Naive B cell (primary cell): ENCODE results near the gene PHLDA2. TPM values are rescaled to one million over a fixed set of nuclear protein-coding genes. Genes with fewer than 3 reads are reported as not detected.
A peak's percentile ranks its signal among the peaks of the same experiment; 100 is the strongest.

ENCODE experiments used
- ATAC-seq, 2 donors: fragments of 150-1000 bp; cut with Tn5 transposase; 2 replicates each; pipeline ENCODE4 v1.10.0; 2021; ENCODE audit warnings: low read depth in 2 of 2, mild to moderate bottlenecking in 2 of 2, moderate library complexity in 2 of 2
- DNase-seq: peaks from one replicate; pipeline ENCODE4 v3.0.0; 2022
- H3K27ac Mint-ChIP-seq, 6 donors: one replicate each; pipeline ENCODE4 v1.8.0; 2020 to 2022; ENCODE audit warnings: mild to moderate bottlenecking in 6 of 6, mixed read lengths in 6 of 6, moderate library complexity in 5 of 6, inconsistent platforms in 2 of 6
- H3K27me3 Mint-ChIP-seq, 3 donors: one replicate each; pipeline ENCODE4 v1.8.0; 2021 to 2022; ENCODE audit warnings: mixed read lengths in 3 of 3, mild to moderate bottlenecking in 1 of 3
- H3K36me3 Mint-ChIP-seq, 2 donors: one replicate each; pipeline ENCODE4 v1.8.0; 2020 to 2022; ENCODE audit warnings: mixed read lengths in 2 of 2, inconsistent platforms in 1 of 2, mild to moderate bottlenecking in 1 of 2
- H3K4me1 Mint-ChIP-seq, 3 donors: one replicate each; pipeline ENCODE4 v1.8.0; 2020 to 2022; ENCODE audit warnings: mixed read lengths in 3 of 3, inconsistent platforms in 1 of 3, mild to moderate bottlenecking in 1 of 3, moderate library complexity in 1 of 3
- H3K4me3 Mint-ChIP-seq, 8 donors: one replicate each; pipeline ENCODE4 v1.8.0; 2020 to 2022; ENCODE audit warnings: mild to moderate bottlenecking in 8 of 8, mixed read lengths in 8 of 8, moderate library complexity in 8 of 8, inconsistent platforms in 2 of 8
- H3K9me3 Mint-ChIP-seq, 7 donors: one replicate each; pipeline ENCODE4 v1.8.0; 2020 to 2022; ENCODE audit warnings: mixed read lengths in 7 of 7, mild to moderate bottlenecking in 5 of 7, inconsistent platforms in 2 of 7, moderate library complexity in 1 of 7
- polyA plus RNA-seq, 6 donors: library from polyadenylated mRNA; unstranded; fragments of 300-500 nt; fragmentation: Illumina TruSeq; gene quantifications; one replicate each; pipeline ENCODE4 v1.2.3, GENCODE V29; 2021; ENCODE audit warnings: low read depth in 6 of 6

Gene PHLDA2
- polyA plus RNA-seq, 6 donors from 2014 or later: not detected

GRCh38 chr11:2955906-2956476 is 26.8 kb upstream of the PHLDA2 start:
- H3K4me3 Mint-ChIP-seq: no peak overlapping the region
- H3K27ac Mint-ChIP-seq: peak overlapping the region in 1 of 6 donors; percentile 13
- H3K4me1 Mint-ChIP-seq: peaks cover 2 to 3% (median 2%) of the 10 kb centered on the region in 3 donors
- DNase-seq (no peak), ATAC-seq (no peak)
- H3K27me3 Mint-ChIP-seq: no peaks in the 10 kb centered on the region
- peaks cover 9 to 27% of the 10 kb centered on the region in 2 donors for H3K36me3 Mint-ChIP-seq
- H3K9me3 Mint-ChIP-seq: no peaks in the 10 kb centered on the region

GRCh38 chr11:2954263-2954662 is 25.0 kb upstream of the PHLDA2 start:
- Mint-ChIP-seq H3K27ac (no peak overlapping the region), H3K27me3 (no peaks in the 10 kb centered on the region), H3K4me3 (no peak overlapping the region), H3K4me1 (no peaks in the 10 kb centered on the region), H3K36me3 (peaks cover 21 to 26% of the 10 kb centered on the region in 2 donors), H3K9me3 (no peaks in the 10 kb centered on the region)
- DNase-seq: no peak
- ATAC-seq: no peak

- ATAC-seq (no peak), DNase-seq (no peak)
- H3K27ac Mint-ChIP-seq: no peak overlapping the region
- H3K4me1 Mint-ChIP-seq: no peaks in the 10 kb centered on the region
- H3K4me3 Mint-ChIP-seq: no peak overlapping the region
- H3K36me3 Mint-ChIP-seq: peaks cover 16 to 26% of the 10 kb centered on the region in 2 donors
- H3K27me3 Mint-ChIP-seq: no peaks in the 10 kb centered on the region
- H3K9me3 Mint-ChIP-seq: no peaks in the 10 kb centered on the region
These were observed 23.1 kb upstream of the PHLDA2 start for GRCh38 chr11:2952290-2952689.

GRCh38 chr11:2951231-2952110 is 22.3 kb upstream of the PHLDA2 start:
- DNase-seq (no peak), ATAC-seq (no peak)
- Mint-ChIP-seq H3K4me1 (peaks cover 0 to 5% (median 0%) of the 10 kb centered on the region in 3 donors), H3K27me3 (no peaks in the 10 kb centered on the region), H3K27ac (peak overlapping the region in 1 of 6 donors; percentile 11), H3K36me3 (peaks cover 12 to 20% of the 10 kb centered on the region in 2 donors), H3K9me3 (no peaks in the 10 kb centered on the region), H3K4me3 (no peak overlapping the region)

GRCh38 chr11:2950825-2951224 is 21.6 kb upstream of the PHLDA2 start:
- H3K36me3 Mint-ChIP-seq: peaks cover 12 to 18% of the 10 kb centered on the region in 2 donors
- H3K27ac Mint-ChIP-seq: no peak overlapping the region
- H3K4me3 Mint-ChIP-seq: no peak overlapping the region
- DNase-seq (no peak), ATAC-seq (no peak)
- no peaks in the 10 kb centered on the region for H3K27me3 Mint-ChIP-seq
- H3K9me3 Mint-ChIP-seq: no peaks in the 10 kb centered on the region
- peaks cover 5 to 11% (median 6%) of the 10 kb centered on the region in 3 donors for H3K4me1 Mint-ChIP-seq

GRCh38 chr11:2949920-2950319 is 20.7 kb upstream of the PHLDA2 start:
- Mint-ChIP-seq H3K36me3 (peaks cover 12 to 18% of the 10 kb centered on the region in 2 donors), H3K9me3 (no peaks in the 10 kb centered on the region), H3K27me3 (no peaks in the 10 kb centered on the region), H3K27ac (no peak overlapping the region), H3K4me1 (peaks cover 6 to 19% (median 15%) of the 10 kb centered on the region in 3 donors), H3K4me3 (no peak overlapping the region)
- DNase-seq (no peak), ATAC-seq (no peak)

- peaks cover 9 to 19% (median 16%) of the 10 kb centered on the region in 3 donors for H3K4me1 Mint-ChIP-seq
- no peak overlapping the region for H3K4me3 Mint-ChIP-seq
- peak overlapping the region in 2 of 6 donors; percentile 38 to 72 for H3K27ac Mint-ChIP-seq
- H3K9me3 Mint-ChIP-seq: no peaks in the 10 kb centered on the region
- no peaks in the 10 kb centered on the region for H3K27me3 Mint-ChIP-seq
- no peak for DNase-seq
- ATAC-seq: no peak
- H3K36me3 Mint-ChIP-seq: peaks cover 4 to 18% of the 10 kb centered on the region in 2 donors
These were observed 18.5 kb upstream of the PHLDA2 start for GRCh38 chr11:2947744-2948143.

GRCh38 chr11:2945757-2946287 is 16.6 kb upstream of the PHLDA2 start:
- no peaks in the 10 kb centered on the region for H3K9me3 Mint-ChIP-seq
- H3K4me1 Mint-ChIP-seq: peaks cover 9 to 19% (median 16%) of the 10 kb centered on the region in 3 donors
- ATAC-seq: no peak
- H3K27me3 Mint-ChIP-seq: no peaks in the 10 kb centered on the region
- peak overlapping the region in 2 of 8 donors; percentile 22 to 45 for H3K4me3 Mint-ChIP-seq
- no peak for DNase-seq
- peaks cover 4 to 18% of the 10 kb centered on the region in 2 donors for H3K36me3 Mint-ChIP-seq
- peak overlapping the region in 5 of 6 donors; percentile 45 to 82 (median 70) for H3K27ac Mint-ChIP-seq

- DNase-seq: no peak
- H3K36me3 Mint-ChIP-seq: peaks cover 2 to 14% of the 10 kb centered on the region in 2 donors
- peaks cover 9 to 19% (median 16%) of the 10 kb centered on the region in 3 donors for H3K4me1 Mint-ChIP-seq
These were observed 16.0 kb upstream of the PHLDA2 start for GRCh38 chr11:2945031-2945756.

GRCh38 chr11:2944530-2944929 is 15.3 kb upstream of the PHLDA2 start:
- Mint-ChIP-seq H3K27ac (peak overlapping the region in 1 of 6 donors; percentile 49), H3K4me3 (peak overlapping the region in 1 of 8 donors; percentile 40), H3K4me1 (peaks cover 9 to 19% (median 16%) of the 10 kb centered on the region in 3 donors), H3K9me3 (peaks cover 0 to 4% (median 0%) of the 10 kb centered on the region in 7 donors), H3K36me3 (peaks cover 0 to 7% of the 10 kb centered on the region in 2 donors), H3K27me3 (no peaks in the 10 kb centered on the region)
- ATAC-seq (no peak), DNase-seq (no peak)

More at GRCh38 chr11:2945031-2945756, 16.0 kb upstream of the PHLDA2 start:
- no peaks in the 10 kb centered on the region for H3K9me3 Mint-ChIP-seq
- peak; percentile 28 to 39 for ATAC-seq
- H3K4me3 Mint-ChIP-seq: peak overlapping the region in 3 of 8 donors; percentile 9 to 65 (median 29)
- no peaks in the 10 kb centered on the region for H3K27me3 Mint-ChIP-seq
- peak overlapping the region; percentile 19 to 76 (median 47) for H3K27ac Mint-ChIP-seq

- no peak for DNase-seq
- Mint-ChIP-seq H3K36me3 (peaks cover 0 to 3% of the 10 kb centered on the region in 2 donors), H3K4me1 (peaks cover 9 to 19% (median 16%) of the 10 kb centered on the region in 3 donors), H3K27me3 (no peaks in the 10 kb centered on the region), H3K4me3 (peak overlapping the region in 1 of 8 donors; percentile 15), H3K27ac (peak overlapping the region in 1 of 6 donors; percentile 15), H3K9me3 (peaks cover under 1 to 9% (median 4%) of the 10 kb centered on the region in 7 donors)
- ATAC-seq: no peak
These were observed 14.5 kb upstream of the PHLDA2 start for GRCh38 chr11:2943711-2944118.

GRCh38 chr11:2942872-2943710 is 13.9 kb upstream of the PHLDA2 start:
- DNase-seq (no peak), ATAC-seq (no peak)
- Mint-ChIP-seq H3K27me3 (no peaks in the 10 kb centered on the region), H3K4me3 (peak overlapping the region in 1 of 8 donors; percentile 15), H3K27ac (peak overlapping the region in 1 of 6 donors; percentile 66), H3K4me1 (peaks cover 9 to 19% (median 16%) of the 10 kb centered on the region in 3 donors), H3K36me3 (peaks cover 0 to 10% of the 10 kb centered on the region in 2 donors), H3K9me3 (peaks cover 4 to 15% (median 8%) of the 10 kb centered on the region in 7 donors)
